HEK293 (cell line): ENCODE measurements around the gene MRPL20.
A peak's percentile ranks its signal among the peaks of the same experiment; 100 is the strongest.

ENCODE experiments used
- CTCF ChIA-PET: fragments of 350-600 bp; formaldehyde crosslinking; extraction: SDS; loops from one replicate; lab custom pipeline; 2021; ENCODE audit warnings: antibody characterized with exemption; lab: Yijun Ruan, JAX
- POLR2A ChIA-PET: fragments of 300-600 bp; formaldehyde crosslinking; extraction: SDS; loops from one replicate; lab custom pipeline; 2020; ENCODE audit warnings: antibody characterized with exemption, inconsistent platforms; lab: Yijun Ruan, JAX
- H3K27ac ChIP-seq: fragments of 200-500 bp; sonication (Bioruptor generic); 2 replicates; pipeline ENCODE4 v1.5.1; 2014; ENCODE audit warnings: low read depth, low read length, control low read depth, inconsistent platforms; ENCODE audit errors: extremely low read depth
- H3K36me3 ChIP-seq, 2 experiments: fragments of 200-500 bp in 1 of 2; sonication (Bioruptor generic) in 1 of 2; 1 replicate in 1 of 2; 2 replicates in 1 of 2; pipeline ENCODE4 v1.5.1; 2014 to 2017; ENCODE audit warnings: inconsistent platforms in 2 of 2, low read length in 2 of 2; ENCODE audit not compliant: control insufficient read depth in 2 of 2, insufficient read depth in 1 of 2
- H3K4me1 ChIP-seq: fragments of 200-500 bp; sonication (Bioruptor generic); 2 replicates; pipeline ENCODE4 v1.5.1; 2014; ENCODE audit warnings: mild to moderate bottlenecking, low read length, inconsistent platforms; ENCODE audit not compliant: control insufficient read depth, insufficient read depth
- H3K4me3 ChIP-seq: 2 replicates; pipeline ENCODE4 v1.5.1; 2011; ENCODE audit warnings: low read depth, mild to moderate bottlenecking, control low read depth, low read length, moderate library complexity
- H3K9me3 ChIP-seq: fragments of 200-500 bp; sonication (Bioruptor generic); 2 replicates; pipeline ENCODE4 v1.5.1; 2014; ENCODE audit warnings: low read depth, low read length, inconsistent platforms; ENCODE audit not compliant: control insufficient read depth, insufficient read depth
- GLIS1 ChIP-seq: fragments of 450-650 bp; formaldehyde crosslinking; IDR thresholded peaks from 2 replicates; pipeline ENCODE4 v1.5.1; 2016; ENCODE audit warnings: missing biosample characterization, missing genetic modification characterization
- KLF17 ChIP-seq: fragments of 450-650 bp; formaldehyde crosslinking; IDR thresholded peaks from 2 replicates; pipeline ENCODE4 v1.5.1; 2016; ENCODE audit warnings: missing biosample characterization, missing genetic modification characterization
- PATZ1 ChIP-seq: fragments of 450-650 bp; formaldehyde crosslinking; IDR thresholded peaks from 2 replicates; pipeline ENCODE4 v1.5.1; 2016; ENCODE audit warnings: missing biosample characterization, missing genetic modification characterization
- PRDM2 ChIP-seq: fragments of 450-650 bp; formaldehyde crosslinking; IDR thresholded peaks from 2 replicates; pipeline ENCODE4 v1.5.1; 2016; ENCODE audit warnings: missing biosample characterization, missing genetic modification characterization, borderline replicate concordance
- SETDB1 ChIP-seq: IDR thresholded peaks from one replicate; pipeline ENCODE4 v1.6.1; 2017; ENCODE audit warnings: mild to moderate bottlenecking, low read length, moderate library complexity, mixed read lengths; ENCODE audit not compliant: insufficient read length
- WT1 ChIP-seq: fragments of 450-650 bp; formaldehyde crosslinking; IDR thresholded peaks from 2 replicates; pipeline ENCODE4 v1.5.1; 2016; ENCODE audit warnings: missing biosample characterization, missing genetic modification characterization
- ZBTB44 ChIP-seq: fragments of 450-650 bp; IDR thresholded peaks from 2 replicates; pipeline ENCODE4 v1.5.1; 2018; ENCODE audit warnings: missing biosample characterization, mild to moderate bottlenecking, missing genetic modification characterization
- ZIC2 ChIP-seq: fragments of 450-650 bp; formaldehyde crosslinking; IDR thresholded peaks from 2 replicates; pipeline ENCODE4 v1.5.1; 2016; ENCODE audit warnings: missing biosample characterization, missing genetic modification characterization
- ZNF140 ChIP-seq: fragments of 450-650 bp; formaldehyde crosslinking; IDR thresholded peaks from 2 replicates; pipeline ENCODE4 v1.5.1; 2016; ENCODE audit warnings: missing biosample characterization, missing genetic modification characterization
- ZNF155 ChIP-seq: fragments of 450-650 bp; formaldehyde crosslinking; IDR thresholded peaks from 2 replicates; pipeline ENCODE4 v1.5.1; 2016; ENCODE audit warnings: missing biosample characterization, missing genetic modification characterization
- ZNF311 ChIP-seq: fragments of 450-650 bp; formaldehyde crosslinking; IDR thresholded peaks from 2 replicates; pipeline ENCODE4 v1.5.1; 2017; ENCODE audit warnings: missing biosample characterization, missing genetic modification characterization, borderline replicate concordance
- ZNF488 ChIP-seq: fragments of 450-650 bp; formaldehyde crosslinking; IDR thresholded peaks from 2 replicates; pipeline ENCODE4 v1.5.1; 2016; ENCODE audit warnings: missing biosample characterization, missing genetic modification characterization
- ZNF544 ChIP-seq: fragments of 450-650 bp; formaldehyde crosslinking; IDR thresholded peaks from 2 replicates; pipeline ENCODE4 v1.5.0; 2017; ENCODE audit warnings: missing biosample characterization, missing genetic modification characterization
- ZNF555 ChIP-seq: fragments of 450-650 bp; formaldehyde crosslinking; conservative IDR thresholded peaks from 2 replicates; pipeline ENCODE4 v1.5.1; 2017; ENCODE audit warnings: missing biosample characterization, mild to moderate bottlenecking, missing genetic modification characterization, inconsistent platforms
- ZNF776 ChIP-seq: fragments of 450-650 bp; formaldehyde crosslinking; IDR thresholded peaks from 2 replicates; pipeline ENCODE4 v1.5.0; 2017; ENCODE audit warnings: missing biosample characterization, missing genetic modification characterization, borderline replicate concordance
- ZNF792 ChIP-seq: fragments of 450-650 bp; formaldehyde crosslinking; IDR thresholded peaks from 2 replicates; pipeline ENCODE4 v1.5.1; 2016; ENCODE audit warnings: missing biosample characterization, missing genetic modification characterization
- ZSCAN5A ChIP-seq: fragments of 450-650 bp; formaldehyde crosslinking; IDR thresholded peaks from 2 replicates; pipeline ENCODE4 v1.5.1; 2016; ENCODE audit warnings: missing biosample characterization, missing genetic modification characterization
- ZXDB ChIP-seq: fragments of 450-650 bp; formaldehyde crosslinking; IDR thresholded peaks from 2 replicates; pipeline ENCODE4 v1.5.1; 2016; ENCODE audit warnings: missing biosample characterization, missing genetic modification characterization

Gene MRPL20

GRCh38 chr1:1434131-1434823, 27.2 kb upstream of the MRPL20 start:
- H3K27ac ChIP-seq = no peak overlapping the region
- no peaks in the 10 kb centered on the region for H3K9me3 ChIP-seq
- no peak overlapping the region for H3K4me3 ChIP-seq
- H3K4me1 ChIP-seq = no peaks in the 10 kb centered on the region
- POLR2A ChIA-PET = interaction anchor here (0.6 to 1.4 kb wide), 3 partner anchors 26 to 43 kb away, joined by 3 to 8 read pairs (median 4); partner anchors contain the start of gene MRPL20
- TF ChIP-seq ZNF155 = no peak
- no peak for TF ChIP-seq PRDM2 (tag by site-specific recombination)
- no peak for TF ChIP-seq ZBTB44 (tag by site-specific recombination)
- TF ChIP-seq ZNF311 (tag by site-specific recombination) = no peak
- peak; percentile 92 for TF ChIP-seq GLIS1 (tag by site-specific recombination)
- TF ChIP-seq ZSCAN5A = no peak
- TF ChIP-seq ZNF488 (tag by site-specific recombination) = no peak
- no peak for TF ChIP-seq SETDB1
- no peak for TF ChIP-seq ZNF776 (tag by site-specific recombination)
- TF ChIP-seq ZNF792 (tag by site-specific recombination) = no peak
- peak; percentile 29; the same call in 1 of the 2 replicates for TF ChIP-seq WT1 (tag by site-specific recombination)
- TF ChIP-seq ZNF140 (tag by site-specific recombination) = no peak
- no peak for TF ChIP-seq ZNF555 (tag by site-specific recombination)
- TF ChIP-seq ZIC2 (tag by site-specific recombination) = 0 out of 2 replicates have a peak, but pooled peaks have one; percentile 2
- TF ChIP-seq ZXDB (tag by site-specific recombination) = no peak
- no peak for TF ChIP-seq ZNF544 (tag by site-specific recombination)
- peak; percentile 47; the same call in 1 of the 2 replicates for TF ChIP-seq PATZ1 (tag by site-specific recombination)
- TF ChIP-seq KLF17 (tag by site-specific recombination) = peak; percentile 4; the same call in 1 of the 2 replicates
- CTCF ChIA-PET = no interaction called here
- H3K36me3 ChIP-seq = peaks cover 0 to 8% of the 10 kb centered on the region in 2 experiments; a peak in 1 of 3 replicates
